HG03025 (cell line): ENCODE measurements around the gene OLFM3.

ENCODE experiments used
- ATAC-seq: cut with Tn5 transposase; IDR thresholded peaks from one replicate; pipeline ENCODE4 v1.9.1; 2021; ENCODE audit warnings: mild to moderate bottlenecking, moderate library complexity; ENCODE audit not compliant: unreplicated experiment, low FRiP score

Gene OLFM3

DNA sequence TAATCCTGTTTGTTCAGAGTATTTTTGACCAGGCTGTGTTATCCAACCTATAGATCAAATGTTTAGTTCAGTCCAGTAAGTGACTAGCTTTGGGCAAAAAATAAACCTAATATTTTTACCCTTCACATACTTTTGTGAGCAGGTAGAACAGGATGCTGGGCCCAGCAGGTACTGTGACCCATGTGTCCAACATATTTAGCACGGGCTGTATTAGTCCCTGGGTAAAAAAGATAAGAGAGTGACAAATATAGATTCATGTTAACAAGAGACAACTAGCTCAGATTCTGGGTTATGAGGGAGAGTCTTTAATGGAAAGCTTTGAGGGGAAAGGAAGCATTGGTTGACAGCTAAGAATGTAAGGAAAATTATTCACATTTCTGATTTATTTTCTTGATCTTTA, 43.1 kb downstream of the OLFM3 start:
- ATAC-seq, result no peak

DNA sequence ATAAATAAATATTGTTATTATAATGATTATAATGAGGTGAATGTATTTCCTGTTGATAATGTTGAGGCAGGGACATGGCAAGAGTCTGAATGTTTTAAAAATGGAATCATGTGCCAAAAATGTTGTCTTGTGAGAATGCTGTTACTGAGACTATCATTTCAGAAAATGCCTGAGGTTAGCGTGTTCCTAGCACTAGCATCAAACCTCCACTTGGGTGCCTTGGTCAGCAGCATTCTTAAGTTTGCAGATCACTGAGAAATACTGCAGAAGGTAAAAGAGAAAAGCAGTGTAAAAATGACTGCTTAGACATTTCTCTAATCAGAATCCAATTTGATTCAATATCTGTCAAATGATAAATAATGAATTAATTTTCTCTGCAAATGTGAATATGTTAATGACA, 50.8 kb downstream of the OLFM3 start:
- ATAC-seq, result no peak

DNA sequence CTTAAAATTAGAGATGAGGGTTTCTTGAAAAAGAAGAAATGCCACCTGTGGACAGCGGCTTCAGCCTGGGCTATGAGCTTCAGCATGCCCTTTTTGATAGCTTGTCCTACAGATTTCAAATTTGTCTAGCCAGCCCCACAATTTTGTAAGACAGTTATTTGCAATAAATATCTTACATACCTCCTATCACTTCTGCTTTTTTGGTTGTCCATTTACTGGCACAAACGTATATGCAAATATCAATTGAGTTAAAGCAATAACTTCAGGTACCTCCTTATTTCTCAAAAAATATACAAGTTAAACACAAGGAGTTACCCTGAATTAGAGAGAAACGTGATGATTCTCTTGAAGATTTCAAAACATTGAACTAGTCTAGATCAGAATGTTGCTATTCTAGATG, 53.5 kb downstream of the OLFM3 start:
- ATAC-seq, result no peak

DNA sequence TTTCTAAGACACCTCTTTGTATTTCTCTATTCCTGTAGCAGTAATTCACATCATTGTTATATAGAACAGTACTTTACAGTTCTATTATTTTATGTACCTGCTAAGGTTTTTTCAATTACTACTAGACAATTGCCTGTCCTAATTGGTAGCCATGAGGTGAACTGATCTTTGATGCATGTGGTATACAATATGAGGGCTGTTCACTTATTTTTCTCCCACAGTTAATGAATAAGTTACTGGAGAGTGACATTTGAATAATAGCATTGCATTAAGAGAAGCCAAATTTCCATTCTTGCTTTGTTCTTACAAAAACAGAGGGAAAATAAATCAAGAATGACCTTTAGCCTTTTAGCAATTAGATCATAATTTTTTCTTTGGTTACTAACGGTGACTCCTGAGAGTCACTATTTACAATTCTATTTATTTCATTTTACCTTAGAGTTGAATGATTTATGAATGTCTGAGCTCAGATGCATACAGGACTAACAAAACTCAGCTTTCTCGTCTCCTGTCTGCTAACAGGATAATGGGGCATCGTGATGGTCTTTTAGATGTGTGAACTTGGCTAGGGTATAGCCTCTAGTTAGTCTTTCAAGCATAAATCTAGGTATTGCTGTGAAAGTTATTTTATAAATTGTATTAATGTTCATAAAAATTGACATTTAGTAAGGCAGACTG, 54.1 kb downstream of the OLFM3 start:
- ATAC-seq, result no peak

DNA sequence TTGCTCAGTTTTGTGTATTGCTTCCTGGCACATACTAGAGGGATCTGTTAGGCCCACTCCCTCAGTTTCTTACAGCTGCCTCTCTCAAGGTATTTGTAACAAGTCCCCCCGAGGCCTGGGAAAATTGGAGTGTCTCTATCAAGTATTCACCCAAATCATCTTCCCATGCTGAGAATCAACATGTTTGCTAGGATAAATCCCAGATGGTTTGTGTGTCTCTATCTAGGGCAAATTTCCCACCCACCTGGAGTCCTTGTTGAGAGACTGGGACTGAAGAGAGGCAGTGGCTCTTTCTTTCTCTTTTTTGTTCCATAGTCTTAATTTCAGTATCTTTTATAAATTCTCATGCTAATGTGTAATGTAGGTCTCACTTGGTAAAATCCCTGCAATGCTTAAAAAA, 58.0 kb downstream of the OLFM3 start:
- no peak for ATAC-seq

DNA sequence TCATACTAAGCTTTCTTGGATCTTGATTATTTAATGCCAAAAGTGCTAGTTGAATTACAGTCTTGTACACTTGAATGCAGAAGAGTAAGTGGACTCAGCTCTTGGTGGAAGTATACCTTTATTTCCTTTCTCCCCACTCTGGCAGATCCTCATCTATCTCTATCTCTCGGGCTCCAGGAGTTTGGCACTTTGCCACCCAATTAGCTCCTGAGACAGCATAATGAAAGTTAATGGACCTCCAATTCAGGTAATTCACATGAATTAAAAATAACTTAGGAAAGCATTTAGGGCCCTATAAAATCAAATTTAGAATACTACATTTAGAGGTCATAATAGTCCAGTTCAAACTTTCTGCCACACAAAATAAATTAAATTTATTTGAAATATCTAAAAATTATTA, 67.4 kb downstream of the OLFM3 start:
- ATAC-seq, result no peak

DNA sequence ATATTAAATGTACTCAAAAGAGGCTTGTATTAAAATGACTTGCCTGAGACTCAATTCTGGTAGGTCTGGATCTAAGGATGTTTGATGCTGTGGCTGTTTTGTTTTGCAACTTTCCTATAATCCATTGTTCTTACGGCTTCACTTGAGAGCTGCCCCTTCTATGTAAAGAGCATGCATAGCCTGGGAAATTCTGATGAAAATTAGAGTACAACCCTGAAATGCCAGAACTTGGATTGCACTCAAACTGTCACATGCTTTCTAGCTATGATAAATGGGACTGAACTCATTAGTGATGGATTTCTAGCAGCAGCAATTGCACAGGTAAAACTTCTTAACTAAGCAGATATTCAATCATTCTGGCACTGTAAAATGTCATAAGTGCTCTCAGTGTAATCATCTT, 67.9 kb downstream of the OLFM3 start:
- ATAC-seq, result no peak

DNA sequence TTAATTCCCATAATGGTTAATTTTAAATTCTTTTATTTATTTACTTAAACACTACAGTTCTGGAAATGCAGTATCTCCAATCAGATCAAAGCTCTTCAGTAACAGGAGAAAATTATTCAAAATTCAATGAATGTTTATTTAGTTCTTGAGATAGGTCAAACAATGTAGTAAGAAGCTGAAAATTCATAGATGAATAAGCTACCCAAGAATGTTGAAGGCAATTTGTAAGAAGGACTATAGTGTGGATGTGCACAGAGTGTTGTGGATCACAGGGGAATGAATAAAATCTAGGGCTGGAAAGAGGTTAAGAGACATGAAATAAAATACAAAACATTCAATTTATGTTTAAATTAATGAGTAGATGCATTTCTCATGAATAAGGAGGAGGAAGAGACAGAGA, 72.0 kb downstream of the OLFM3 start:
- no peak for ATAC-seq

DNA sequence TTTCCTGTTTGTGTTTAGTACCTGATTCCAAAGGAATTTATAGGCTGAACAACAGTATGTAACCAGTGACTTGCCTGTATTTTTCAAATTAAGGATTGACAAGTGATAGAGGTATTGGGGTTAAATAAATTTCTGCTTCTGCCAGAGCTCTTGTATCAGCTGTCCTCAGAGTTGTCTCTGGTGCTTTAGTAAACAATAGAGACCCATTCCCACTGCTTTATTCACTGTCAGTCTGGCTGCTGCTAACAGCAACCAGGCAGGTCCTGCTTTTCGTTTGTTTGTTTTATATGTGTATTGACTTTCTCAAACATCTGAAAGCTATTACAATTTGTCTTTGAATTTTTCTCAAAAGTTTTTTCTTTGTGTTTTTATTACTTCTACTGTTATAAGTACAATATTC, 76.1 kb downstream of the OLFM3 start:
- no peak for ATAC-seq

DNA sequence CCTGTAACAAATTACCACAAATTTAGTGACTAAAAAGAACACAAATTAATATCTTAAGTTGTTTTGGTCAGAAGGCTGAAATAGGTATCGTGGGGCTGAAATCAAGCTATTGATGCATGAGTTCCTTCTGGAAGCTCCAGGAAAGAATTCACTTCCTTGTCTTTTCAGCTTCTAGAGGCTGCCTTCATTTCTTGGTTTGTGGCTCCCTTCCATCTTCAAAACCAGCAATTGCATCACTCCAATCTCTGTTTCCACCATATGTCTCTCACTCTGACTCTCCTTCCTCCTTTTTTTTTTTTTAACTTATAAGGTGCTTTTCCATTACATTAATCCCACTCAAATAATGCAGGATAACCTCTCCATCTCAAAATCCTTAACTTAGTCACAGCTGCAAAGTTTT, 78.4 kb downstream of the OLFM3 start:
- no peak for ATAC-seq

DNA sequence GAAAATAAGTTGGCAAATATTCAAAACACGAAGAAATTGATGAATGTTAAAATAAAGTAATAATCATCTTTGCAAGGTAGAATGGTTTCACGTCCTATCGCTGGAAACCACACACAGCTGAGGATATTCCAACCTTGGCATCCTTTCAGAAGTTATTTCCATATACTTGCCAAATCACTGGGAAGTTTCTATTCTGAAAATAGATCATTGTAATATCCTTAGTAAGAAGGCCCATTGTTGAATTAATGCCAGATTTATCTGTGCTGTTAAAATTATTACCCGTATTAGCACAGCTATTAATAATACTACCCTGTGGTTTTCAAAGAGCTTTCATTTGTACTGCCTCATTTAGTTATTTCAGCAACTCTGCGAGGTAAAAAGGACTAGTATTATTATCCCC, 81.1 kb downstream of the OLFM3 start:
- ATAC-seq, result no peak

DNA sequence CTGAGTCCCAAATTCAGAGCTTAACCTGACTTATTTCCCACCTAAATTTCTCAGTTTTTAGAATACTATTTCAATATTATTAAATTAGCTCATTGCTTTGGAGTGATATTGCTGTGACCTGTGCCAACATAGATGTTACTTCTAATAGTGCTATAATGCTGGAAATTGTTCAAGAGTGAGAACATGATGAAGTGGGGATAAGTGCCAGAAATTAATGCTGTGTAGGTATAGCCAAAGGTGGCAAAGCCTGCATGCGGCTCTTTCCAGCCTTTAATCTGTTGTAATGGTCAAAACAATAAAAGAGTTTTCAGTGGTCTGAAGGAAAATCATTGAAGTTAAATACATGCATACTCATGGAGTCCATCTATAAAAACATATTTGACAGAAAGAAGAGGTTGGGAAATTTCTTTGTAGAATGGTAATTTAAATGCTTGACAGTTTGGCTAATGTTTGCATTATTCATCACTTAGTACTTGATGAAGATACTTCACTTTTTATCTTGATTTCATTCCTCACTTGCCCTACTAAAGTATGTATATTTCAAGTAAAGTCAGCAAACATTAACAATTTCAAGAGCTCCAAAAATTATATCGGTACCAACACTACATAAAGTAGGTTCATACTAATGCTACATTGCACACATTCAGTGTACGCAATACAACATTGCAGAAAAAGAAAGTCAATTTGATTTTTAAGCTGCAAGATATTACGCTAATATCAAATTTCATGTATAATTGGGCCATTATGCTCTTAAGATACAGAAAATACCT, 82.1 kb downstream of the OLFM3 start:
- ATAC-seq, result no peak

DNA sequence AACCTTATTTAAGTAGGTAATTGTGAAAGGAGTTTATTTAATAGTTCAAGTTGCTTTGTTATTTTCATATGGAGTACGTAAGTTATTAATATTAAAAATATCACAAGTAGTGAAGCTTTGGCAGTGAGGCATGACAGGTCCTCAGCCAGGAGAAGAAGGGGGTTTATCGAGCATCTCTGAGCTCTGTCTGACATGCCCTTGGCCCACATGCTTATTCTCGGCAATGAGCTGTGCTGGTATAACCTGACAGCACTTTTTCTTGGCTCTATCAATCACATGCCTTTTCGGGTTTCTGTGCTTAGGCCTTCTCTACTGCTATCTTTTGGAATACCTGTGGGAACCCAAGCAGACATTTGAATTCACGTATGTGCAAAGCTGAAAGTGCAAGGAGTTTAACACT, 84.8 kb downstream of the OLFM3 start:
- no peak for ATAC-seq

DNA sequence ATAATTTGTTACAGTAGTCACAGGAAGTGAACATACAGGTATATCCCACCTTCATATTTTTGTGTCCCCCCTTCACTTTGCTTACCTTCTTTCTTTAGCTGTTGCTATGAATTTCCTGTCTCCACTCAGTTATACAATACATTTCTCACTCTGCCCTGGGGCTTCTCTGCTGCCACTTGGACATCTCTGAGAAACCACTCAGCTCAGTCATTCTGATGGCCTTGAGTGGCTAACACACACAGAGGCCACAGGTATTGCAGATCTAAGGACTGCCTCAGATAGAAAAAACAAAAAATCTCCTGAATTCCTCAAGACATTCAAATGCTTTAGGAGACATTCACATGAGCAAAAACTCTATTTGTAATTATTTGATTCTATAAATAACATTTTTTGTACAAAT, 87.7 kb downstream of the OLFM3 start:
- ATAC-seq, result no peak

DNA sequence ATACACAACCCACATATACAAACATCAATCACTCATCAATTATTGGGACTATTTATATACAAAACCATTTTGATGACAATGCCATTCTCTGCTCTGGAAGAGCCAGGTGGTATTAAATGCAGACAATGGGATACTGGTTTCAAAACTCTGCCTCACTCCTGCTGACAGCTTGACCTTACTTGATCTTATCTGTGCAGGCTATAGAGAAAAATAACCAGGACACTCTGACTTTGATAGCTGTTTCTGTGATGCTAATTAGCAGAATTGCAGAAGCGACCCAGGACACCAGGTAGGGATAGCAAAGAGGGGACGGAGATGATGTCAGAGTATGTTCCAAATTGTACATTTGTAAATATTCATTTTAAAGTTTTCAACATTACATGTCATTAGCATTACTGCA, 89.5 kb downstream of the OLFM3 start:
- no peak for ATAC-seq

DNA sequence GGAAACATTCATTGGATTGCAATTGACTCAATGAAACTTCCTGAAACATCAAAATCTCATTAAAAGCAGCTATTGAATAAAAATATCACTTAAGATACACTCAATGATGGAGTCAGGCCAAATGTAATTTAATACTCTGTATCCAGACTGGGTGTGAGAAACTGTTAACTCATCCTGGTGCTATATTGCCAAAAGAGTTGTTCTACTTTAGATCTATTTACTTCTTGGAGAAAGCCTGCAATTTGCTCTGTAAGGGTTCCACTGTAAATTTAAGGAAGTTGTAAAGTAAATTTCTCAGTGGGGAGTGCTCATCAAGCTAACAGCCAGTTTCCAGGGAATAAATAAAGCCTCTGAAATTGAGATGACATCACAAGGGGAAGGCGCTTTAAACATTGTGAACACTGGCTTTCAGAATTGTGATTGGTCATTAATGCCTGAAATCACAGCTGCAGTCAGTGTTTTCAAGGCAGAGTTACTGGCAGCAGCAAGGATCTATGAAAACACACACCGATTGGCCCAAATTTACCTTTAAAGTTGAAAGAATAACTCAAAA, 91.4 kb downstream of the OLFM3 start:
- ATAC-seq, result no peak

DNA sequence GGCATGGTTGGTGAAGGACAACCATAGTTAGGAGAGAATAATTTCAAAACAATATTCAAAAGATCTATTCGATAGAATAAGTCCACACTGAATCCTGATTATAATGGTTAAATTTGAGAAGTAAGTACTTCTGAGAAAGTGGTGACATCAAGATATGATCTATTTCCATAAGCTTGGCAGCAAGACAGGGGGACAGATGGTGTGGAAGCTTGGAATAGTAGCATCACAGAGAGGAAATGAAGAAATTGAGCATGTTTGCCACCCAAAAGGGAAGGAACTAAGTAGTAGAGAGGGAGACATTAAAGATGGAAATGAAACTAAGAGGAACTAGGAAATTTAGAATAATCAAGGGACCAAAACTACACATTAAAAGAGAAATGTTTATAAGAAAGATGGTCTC, 94.5 kb downstream of the OLFM3 start:
- no peak for ATAC-seq

DNA sequence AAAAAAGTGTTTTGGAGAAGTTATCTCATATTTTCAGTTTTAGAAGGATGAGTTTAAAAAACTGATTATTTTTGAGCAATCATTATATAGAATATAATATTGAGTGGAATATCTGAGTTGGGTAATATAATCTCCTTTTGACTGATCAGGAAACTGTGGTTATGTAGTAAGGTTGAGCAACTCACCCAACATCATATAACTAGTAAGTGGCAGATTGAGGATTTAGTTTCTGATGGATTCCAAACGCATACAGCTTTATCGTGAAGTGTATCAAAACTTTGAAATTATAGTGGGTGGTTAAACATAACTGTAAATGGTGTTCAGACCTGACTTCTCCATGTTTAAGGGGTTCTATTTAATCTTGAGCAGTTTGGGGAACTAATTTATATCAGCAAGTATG, 98.6 kb downstream of the OLFM3 start:
- ATAC-seq, result no peak

DNA sequence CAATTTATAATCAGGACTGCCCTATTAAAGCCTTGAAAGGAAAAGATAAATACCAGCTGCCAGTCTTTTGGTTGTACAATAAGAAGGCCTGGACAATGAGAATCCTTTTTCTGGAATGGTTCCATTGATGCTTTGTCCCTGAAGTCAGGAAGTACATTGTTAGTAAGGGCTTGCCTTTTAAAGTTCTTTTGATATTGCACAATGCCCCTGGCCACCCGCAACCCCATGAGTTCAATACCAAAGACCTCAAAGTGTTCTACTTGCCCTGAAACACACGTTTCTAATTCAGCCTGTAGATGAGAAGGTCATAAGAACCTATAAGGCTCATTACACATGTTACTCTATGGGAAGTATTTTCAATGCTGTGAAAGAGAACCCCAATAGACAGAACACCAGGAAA, 112.1 kb downstream of the OLFM3 start:
- no peak for ATAC-seq

DNA sequence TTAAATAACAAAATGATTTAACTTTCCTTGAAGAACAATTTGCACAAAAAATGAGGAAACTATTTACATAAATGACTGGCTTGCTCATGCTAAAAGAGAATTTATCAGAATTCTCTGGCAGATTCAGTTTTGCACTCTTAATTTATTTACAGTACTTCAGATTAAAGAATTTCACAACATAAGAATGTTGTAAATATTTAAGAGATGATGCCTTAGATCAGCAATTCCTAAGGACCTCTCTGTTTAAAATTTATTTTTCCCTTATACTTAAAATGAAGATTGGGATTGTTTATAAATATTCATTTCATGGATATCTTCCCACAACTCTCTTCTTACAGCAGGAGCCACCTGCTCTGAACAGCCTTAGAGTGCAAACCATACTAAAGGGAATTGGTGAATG, 120.8 kb downstream of the OLFM3 start:
- ATAC-seq, result no peak

DNA sequence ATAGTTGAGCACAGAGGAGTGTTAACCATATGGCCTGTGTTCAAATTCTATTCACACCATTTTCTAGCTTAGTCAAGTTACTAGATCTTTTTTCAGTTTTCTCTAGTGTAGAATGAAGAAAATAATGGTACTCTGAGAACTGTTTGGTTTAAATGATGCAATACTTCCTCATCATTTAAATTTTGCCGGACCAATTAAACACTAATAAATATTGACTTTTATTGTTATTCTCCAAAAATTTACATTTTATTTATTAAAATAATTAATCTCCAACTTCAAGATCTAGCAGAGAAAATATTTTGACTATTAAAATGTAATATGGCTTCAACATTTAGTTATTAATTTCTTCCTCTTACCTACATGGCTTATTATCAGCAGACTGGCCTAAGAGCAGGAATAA, 123.1 kb downstream of the OLFM3 start:
- ATAC-seq, result no peak

DNA sequence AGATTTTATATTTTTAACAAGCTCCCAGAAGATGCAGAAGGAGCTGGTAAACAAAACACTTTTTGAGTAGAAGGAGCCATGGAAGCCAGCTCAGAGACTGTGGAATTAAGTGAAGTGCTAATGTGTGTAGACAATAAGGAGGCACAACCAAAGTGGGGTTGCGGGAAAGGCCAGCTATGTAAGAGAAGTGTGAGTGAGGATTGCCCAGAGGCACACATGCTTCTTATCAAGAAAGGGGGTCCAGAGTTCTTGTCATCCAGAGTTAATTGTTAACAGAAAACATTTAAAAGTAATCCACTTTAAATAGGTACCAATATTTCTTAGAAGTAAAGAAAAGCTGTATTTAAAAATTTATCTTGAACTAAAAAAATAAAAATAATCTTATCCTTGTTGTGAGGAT, 136.8 kb downstream of the OLFM3 start:
- ATAC-seq, result no peak
